Measurements from ENCODE around the gene SHLD2. TPM values are rescaled to one million over a fixed set of nuclear protein-coding genes. Genes with fewer than 3 reads are reported as not detected.
A peak's percentile ranks its signal among the peaks of the same experiment; 100 is the strongest.

SHLD2 gene
- total and polyA plus RNA-seq, 2 of the 13 experiments (the other 11 are each of a cell fraction or from before 2014, with no cell fraction given): 25.7 to 53.7 TPM

GRCh38 chr10:87094373-87095235, at the start of gene SHLD2, which contains the start of gene GLUD1 (continued):
- TF ChIP-seq HMGXB3 (CRISPR knock-in tag; IDR thresholded peaks at IDR 0.05; ENCODE audit: borderline replicate concordance) (no peak), GFI1 (CRISPR knock-in tag; IDR thresholded peaks at IDR 0.05; ENCODE audit: borderline replicate concordance) (no peak; the same call in 1 of the 2 replicates), ZSCAN21 (CRISPR knock-in tag; IDR thresholded peaks at IDR 0.05; ENCODE audit: borderline replicate concordance) (peak; percentile 66; the same call in 1 of the 2 replicates), CHD2 (IDR thresholded peaks at IDR 0.05; ENCODE audit: low read depth, low read length) (peak; percentile 56; the same call in 1 of the 2 replicates), RBM39 (IDR thresholded peaks at IDR 0.05; ENCODE audit: low read depth, low read length, poor library complexity, severe bottlenecking) (no peak), MAFK (conservative IDR thresholded peaks at IDR 0.05 in 1 of 2, IDR thresholded peaks at IDR 0.05 in 1 of 2; ENCODE audit: low read length in 2 of 2) (no peak), ARNTL (CRISPR knock-in tag; IDR thresholded peaks at IDR 0.05) (no peak), TBP (CRISPR knock-in tag; IDR thresholded peaks at IDR 0.05) (no peak), ZNF143 (CRISPR knock-in tag; IDR thresholded peaks at IDR 0.05) (no peak), ZMYM3 (CRISPR knock-in tag; IDR thresholded peaks at IDR 0.05) (no peak), RAD21 (CRISPR knock-in tag; IDR thresholded peaks at IDR 0.05) (peak; percentile 63; the same call in 1 of the 2 replicates), FOXO1 (CRISPR knock-in tag; IDR thresholded peaks at IDR 0.05) (peak; percentile 85), ZNF335 (CRISPR knock-in tag; IDR thresholded peaks at IDR 0.05) (no peak), MYPOP (CRISPR knock-in tag; IDR thresholded peaks at IDR 0.05) (no peak), PRDM10 (CRISPR knock-in tag; IDR thresholded peaks at IDR 0.05; ENCODE audit: low read depth) (no peak), ZNF704 (CRISPR knock-in tag; IDR thresholded peaks at IDR 0.05; ENCODE audit: borderline replicate concordance) (no peak)
